PC-9 (cell line): Measurements from ENCODE around the gene MAL.

Experiments used
- CTCF ChIP-seq: fragments of 200-600 bp; sonication (generic); conservative IDR thresholded peaks from 2 replicates; pipeline ENCODE4 v1.6.1; 2017; ENCODE audit warnings: mixed run types, antibody characterized with exemption, mild to moderate bottlenecking, moderate library complexity
- EZH2 ChIP-seq: fragments of 200-600 bp; sonication (generic); IDR thresholded peaks from 2 replicates; pipeline ENCODE4 v1.8.0; 2017; ENCODE audit warnings: antibody characterized with exemption, low read depth

DNA sequence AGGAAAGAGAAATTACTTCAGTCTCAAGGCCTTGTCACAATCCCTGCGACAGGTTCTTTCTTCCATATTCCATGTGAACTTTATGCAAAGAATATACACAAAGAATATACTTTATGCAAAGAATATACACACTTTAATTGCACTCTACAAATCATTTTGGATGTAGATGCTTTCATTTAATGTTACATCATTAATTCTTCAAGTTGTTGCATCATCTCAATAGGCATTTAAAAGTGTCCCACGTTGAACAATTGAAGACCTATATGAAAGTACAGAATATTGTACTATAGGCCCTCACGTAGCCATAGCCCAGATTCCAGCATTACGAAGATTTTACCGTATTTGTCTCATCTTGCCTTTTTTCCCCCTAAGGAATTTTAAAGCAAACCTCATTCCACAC is 33.1 kb upstream of the MAL start:
- TF ChIP-seq EZH2 = no peak
- TF ChIP-seq CTCF = no peak
